ENCODE data around the gene MRPL50.

DNA sequence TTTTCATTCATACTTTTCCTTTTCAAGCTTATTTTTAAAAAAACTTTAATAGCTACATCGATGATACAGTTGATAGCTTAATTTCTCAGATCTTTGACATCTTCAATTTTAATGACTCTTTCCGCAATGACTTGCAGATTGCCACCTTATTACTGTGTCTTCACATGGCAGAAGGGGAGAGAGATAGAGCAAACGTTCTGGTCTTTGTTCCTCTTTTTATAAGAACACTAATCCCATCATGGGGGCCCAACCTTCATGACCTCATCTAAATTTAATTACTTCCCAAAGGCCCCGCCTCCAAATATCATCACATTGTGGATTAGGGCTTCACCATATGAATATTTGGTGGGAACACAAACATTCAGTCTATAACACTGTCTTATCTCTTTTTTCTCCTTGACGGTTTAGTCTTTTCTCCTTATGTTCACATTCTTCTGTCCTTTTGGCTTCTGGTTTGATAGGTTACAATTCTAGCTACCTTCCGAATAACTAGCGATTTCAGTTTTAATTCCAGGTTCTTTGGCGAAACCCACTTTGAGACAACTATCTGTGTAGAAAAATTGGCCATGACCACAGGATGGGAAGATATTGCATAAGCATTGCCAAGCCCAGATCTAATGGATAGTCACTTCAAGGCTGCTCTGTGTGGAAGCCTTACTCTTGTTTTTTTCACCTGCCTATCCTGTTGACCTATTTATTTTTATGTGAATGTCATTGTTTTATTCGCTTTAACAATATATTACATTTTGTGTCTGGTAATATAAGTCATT, 5.3 kb upstream of the MRPL50 start:
- TF ChIP-seq, protein P1, sequence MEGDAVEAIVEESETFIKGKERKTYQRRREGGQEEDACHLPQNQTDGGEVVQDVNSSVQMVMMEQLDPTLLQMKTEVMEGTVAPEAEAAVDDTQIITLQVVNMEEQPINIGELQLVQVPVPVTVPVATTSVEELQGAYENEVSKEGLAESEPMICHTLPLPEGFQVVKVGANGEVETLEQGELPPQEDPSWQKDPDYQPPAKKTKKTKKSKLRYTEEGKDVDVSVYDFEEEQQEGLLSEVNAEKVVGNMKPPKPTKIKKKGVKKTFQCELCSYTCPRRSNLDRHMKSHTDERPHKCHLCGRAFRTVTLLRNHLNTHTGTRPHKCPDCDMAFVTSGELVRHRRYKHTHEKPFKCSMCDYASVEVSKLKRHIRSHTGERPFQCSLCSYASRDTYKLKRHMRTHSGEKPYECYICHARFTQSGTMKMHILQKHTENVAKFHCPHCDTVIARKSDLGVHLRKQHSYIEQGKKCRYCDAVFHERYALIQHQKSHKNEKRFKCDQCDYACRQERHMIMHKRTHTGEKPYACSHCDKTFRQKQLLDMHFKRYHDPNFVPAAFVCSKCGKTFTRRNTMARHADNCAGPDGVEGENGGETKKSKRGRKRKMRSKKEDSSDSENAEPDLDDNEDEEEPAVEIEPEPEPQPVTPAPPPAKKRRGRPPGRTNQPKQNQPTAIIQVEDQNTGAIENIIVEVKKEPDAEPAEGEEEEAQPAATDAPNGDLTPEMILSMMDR (IDR thresholded peaks at IDR 0.05) = no peak
- TF ChIP-seq POLR2AphosphoS5 (IDR thresholded peaks at IDR 0.05) = no peak

Data from transverse colon (tissue), 4 donors.